ENCODE data around the gene NREP. TPM values are rescaled to one million over a fixed set of nuclear protein-coding genes. Genes with fewer than 3 reads are reported as not detected.

Gene NREP
- total RNA-seq, 5 donors from 2014 or later (not counting 1 experiment from before 2014, with no cell fraction given) = 2.1 to 9.0 (median 4.6) TPM

DNA sequence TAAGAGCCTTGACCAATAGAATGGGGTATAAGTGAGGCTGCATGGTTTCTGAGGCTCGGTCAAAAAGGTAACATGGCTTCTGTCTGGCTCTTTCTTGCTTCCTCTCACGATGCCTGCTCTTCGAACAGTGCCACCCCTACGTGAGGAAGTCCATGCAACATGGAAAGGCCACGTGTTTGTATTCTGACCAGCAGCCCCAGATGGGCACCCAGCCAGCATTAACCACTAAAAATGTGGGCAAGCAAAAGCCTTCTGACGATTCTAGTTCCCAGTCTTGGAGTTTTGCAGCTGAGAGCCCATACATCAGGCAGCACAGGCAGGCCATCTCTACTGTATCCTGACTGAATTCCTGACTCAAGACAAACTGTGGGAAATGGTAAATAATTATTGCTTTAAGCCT, 24.2 kb upstream of the NREP start:
- Mint-ChIP-seq H3K9me3 (no peaks in the 10 kb centered on the region), H3K4me3 (no peak overlapping the region), H3K36me3 (no peaks in the 10 kb centered on the region), H3K4me1 (peaks cover 0 to 3% (median 2%) of the 10 kb centered on the region in 3 donors), H3K27ac (no peak overlapping the region), H3K27me3 (no peaks in the 10 kb centered on the region)
- DNase-seq = peak in 1 of 35 experiments; percentile 1
- Histone ChIP-seq H3K36me3 (ENCODE audit: control insufficient read depth in 2 of 2, extremely low read depth in 1 of 2, insufficient read depth in 1 of 2, low read length in 1 of 2) (no peaks in the 10 kb centered on the region), H3K27me3 (replicated peaks in 1 of 2; ENCODE audit: control insufficient read depth in 2 of 2, extremely low read depth in 1 of 2, insufficient read depth in 2 of 2, low read length in 1 of 2) (no peaks in the 10 kb centered on the region), H3K4me1 (ENCODE audit: control insufficient read depth in 1 of 2, extremely low read depth in 1 of 2, insufficient read depth in 2 of 2, low read length in 2 of 2) (no peaks in the 10 kb centered on the region), H3K9me3 (no peaks in the 10 kb centered on the region), H3K4me3 (ENCODE audit: control insufficient read depth in 1 of 2, extremely low read depth in 1 of 2, low read length in 1 of 2) (no peak overlapping the region), H3K27ac (ENCODE audit: low read length) (no peak overlapping the region)
- POLR2A ChIA-PET = interaction anchor here in 1 of 2 donors (0.6 kb wide), 1 partner anchor 22 kb away, joined by 3 read pairs; no protein-coding TSS in a partner anchor
- no peak for ATAC-seq (replicated peaks in 1 of 4)
- CTCF ChIA-PET = interaction anchor here in 1 of 2 donors (1.1 kb wide), 1 partner anchor 11 kb away, joined by 3 read pairs; no protein-coding TSS in a partner anchor
- WGBS (ENCODE audit: insufficient coverage) = 50% methylated on average over 6 of the region's 6 CpGs

DNA sequence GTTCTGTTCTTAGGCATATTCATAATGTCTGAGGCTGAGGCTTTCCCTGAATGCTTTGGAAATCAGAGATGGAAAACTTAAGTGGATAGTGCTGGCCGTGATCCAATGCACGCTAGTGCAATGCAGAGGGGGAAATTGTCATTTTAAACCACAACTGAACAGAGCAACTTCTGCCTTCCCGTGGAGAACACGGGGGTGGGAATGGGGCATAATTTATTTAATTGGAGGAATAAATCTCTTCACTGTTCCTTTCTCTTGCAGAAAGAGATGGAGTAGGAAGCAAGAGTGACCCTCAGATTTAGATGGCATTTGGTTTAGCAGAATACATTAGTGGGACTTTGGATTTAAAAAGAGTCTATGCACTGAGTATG, 22.9 kb upstream of the NREP start:
- no peaks in the 10 kb centered on the region for H3K36me3 Mint-ChIP-seq
- no peaks in the 10 kb centered on the region for H3K27me3 ChIP-seq (replicated peaks in 1 of 2; ENCODE audit: control insufficient read depth in 2 of 2, extremely low read depth in 1 of 2, insufficient read depth in 2 of 2, low read length in 1 of 2)

DNA sequence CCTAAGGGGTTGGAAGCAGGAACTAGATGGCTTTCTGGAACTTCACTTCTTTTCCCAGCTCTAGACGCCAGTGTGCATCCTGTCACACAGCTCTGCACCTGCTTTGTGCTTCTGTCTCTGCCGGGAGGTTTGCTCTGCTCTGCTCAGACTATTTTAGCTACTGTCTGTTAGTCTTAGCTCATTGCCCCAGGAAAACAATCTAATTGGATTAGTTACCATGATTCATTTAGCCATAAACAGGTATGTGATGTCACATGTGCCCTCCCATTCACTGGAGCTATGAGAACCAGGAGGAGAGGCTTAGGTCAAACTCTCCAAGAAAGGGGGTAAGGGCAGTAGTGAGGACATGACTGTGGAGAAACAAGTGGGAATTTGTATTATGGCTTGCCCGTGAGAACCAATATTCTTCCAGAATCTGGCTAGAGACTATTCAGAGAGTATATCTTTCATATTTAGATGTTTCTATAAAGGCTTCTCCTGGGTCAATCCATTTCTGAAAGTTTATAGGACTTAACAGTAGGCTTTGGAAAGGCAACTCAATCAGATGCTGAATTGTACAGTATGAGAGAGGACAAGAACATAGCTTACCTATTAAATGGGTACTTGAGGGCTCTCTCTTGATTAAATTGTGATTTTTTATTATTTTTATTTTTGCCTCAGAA, 22.4 kb upstream of the NREP start:
- no peaks in the 10 kb centered on the region for H3K36me3 Mint-ChIP-seq
- Histone ChIP-seq H3K4me1 (ENCODE audit: control insufficient read depth in 1 of 2, extremely low read depth in 1 of 2, insufficient read depth in 2 of 2, low read length in 2 of 2) (no peaks in the 10 kb centered on the region), H3K4me3 (ENCODE audit: control insufficient read depth in 1 of 2, extremely low read depth in 1 of 2, low read length in 1 of 2) (no peak overlapping the region), H3K27me3 (replicated peaks in 1 of 2; ENCODE audit: control insufficient read depth in 2 of 2, extremely low read depth in 1 of 2, insufficient read depth in 2 of 2, low read length in 1 of 2) (no peaks in the 10 kb centered on the region), H3K36me3 (ENCODE audit: control insufficient read depth in 2 of 2, extremely low read depth in 1 of 2, insufficient read depth in 1 of 2, low read length in 1 of 2) (no peaks in the 10 kb centered on the region), H3K9me3 (no peaks in the 10 kb centered on the region), H3K27ac (ENCODE audit: low read length) (no peak overlapping the region)
- H3K9me3 Mint-ChIP-seq = no peaks in the 10 kb centered on the region
- H3K4me3 Mint-ChIP-seq = no peak overlapping the region
- DNase-seq (no peak), ATAC-seq (replicated peaks in 1 of 4) (no peak)
- no CpG with 5 or more reads among the region's 3 CpGs for WGBS (ENCODE audit: insufficient coverage)
- POLR2A ChIA-PET = no interaction called here
- H3K27ac Mint-ChIP-seq = no peak overlapping the region
- CTCF ChIA-PET = interaction anchor here in 1 of 2 donors (0.6 kb wide), 1 partner anchor 998 kb away, joined by 3 read pairs; no protein-coding TSS in a partner anchor
- peaks cover 0 to 3% (median 2%) of the 10 kb centered on the region in 3 donors for H3K4me1 Mint-ChIP-seq
- H3K27me3 Mint-ChIP-seq = no peaks in the 10 kb centered on the region

More for the DNA sequence above, 22.9 kb upstream of the NREP start:
- no peak overlapping the region for H3K4me3 ChIP-seq (ENCODE audit: control insufficient read depth in 1 of 2, extremely low read depth in 1 of 2, low read length in 1 of 2)
- no peak overlapping the region for H3K27ac Mint-ChIP-seq
- no peak for DNase-seq
- no peak overlapping the region for H3K4me3 Mint-ChIP-seq
- no peaks in the 10 kb centered on the region for H3K4me1 ChIP-seq (ENCODE audit: control insufficient read depth in 1 of 2, extremely low read depth in 1 of 2, insufficient read depth in 2 of 2, low read length in 2 of 2)
- CTCF ChIA-PET = no interaction called here
- no peaks in the 10 kb centered on the region for H3K9me3 ChIP-seq
- H3K36me3 ChIP-seq (ENCODE audit: control insufficient read depth in 2 of 2, extremely low read depth in 1 of 2, insufficient read depth in 1 of 2, low read length in 1 of 2) = no peaks in the 10 kb centered on the region
- no peak for ATAC-seq (replicated peaks in 1 of 4)
- H3K27me3 Mint-ChIP-seq = no peaks in the 10 kb centered on the region
- no peaks in the 10 kb centered on the region for H3K9me3 Mint-ChIP-seq
- peaks cover 0 to 3% (median 2%) of the 10 kb centered on the region in 3 donors for H3K4me1 Mint-ChIP-seq
- WGBS (ENCODE audit: insufficient coverage) = no CpG with 5 or more reads among the region's 4 CpGs
- H3K27ac ChIP-seq (ENCODE audit: low read length) = no peak overlapping the region
- POLR2A ChIA-PET = no interaction called here

DNA sequence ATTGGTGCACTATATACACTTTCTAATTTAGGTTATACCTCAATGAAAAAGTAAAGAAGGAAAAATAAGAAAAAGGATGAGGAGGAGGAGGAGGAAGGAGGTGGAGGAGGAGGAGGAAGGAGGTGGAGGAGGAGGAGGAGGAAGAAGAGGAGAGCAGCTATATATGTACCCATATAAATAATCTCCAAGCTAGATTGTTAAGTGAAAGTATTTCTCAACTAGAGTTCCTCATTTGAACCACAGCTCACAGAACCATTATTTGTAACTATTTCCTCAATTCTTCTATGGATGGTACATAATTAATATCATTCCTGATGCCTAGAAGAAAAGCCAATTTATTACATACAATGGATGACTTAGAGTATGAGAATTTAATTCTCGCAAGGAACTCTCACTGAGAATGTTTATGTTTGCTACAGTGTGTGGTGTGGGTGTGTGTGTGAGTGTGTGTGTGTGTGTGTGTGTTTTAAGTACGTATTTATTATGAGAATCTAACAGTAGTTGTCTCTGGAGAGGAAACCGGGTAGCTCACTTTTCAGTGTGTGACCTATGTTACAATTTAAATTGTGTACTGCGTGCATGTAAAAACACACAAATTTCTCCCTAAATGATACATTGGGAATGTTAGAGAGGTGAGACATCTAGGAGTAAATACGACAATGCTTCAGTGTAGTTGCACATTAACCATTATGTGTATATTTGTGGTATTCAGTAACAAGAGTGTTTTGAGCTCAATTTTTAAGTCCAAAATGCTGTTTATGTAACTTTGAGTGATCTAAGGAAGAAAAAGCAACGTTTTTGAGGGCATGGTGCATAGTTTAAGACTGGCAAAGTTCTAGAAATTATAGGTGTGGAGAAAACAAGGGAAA, 20.2 kb upstream of the NREP start:
- H3K4me1 Mint-ChIP-seq = no peaks in the 10 kb centered on the region
- Histone ChIP-seq H3K27me3 (replicated peaks in 1 of 2; ENCODE audit: control insufficient read depth in 2 of 2, extremely low read depth in 1 of 2, insufficient read depth in 2 of 2, low read length in 1 of 2) (no peaks in the 10 kb centered on the region), H3K9me3 (no peaks in the 10 kb centered on the region), H3K27ac (ENCODE audit: low read length) (no peak overlapping the region), H3K36me3 (ENCODE audit: control insufficient read depth in 2 of 2, extremely low read depth in 1 of 2, insufficient read depth in 1 of 2, low read length in 1 of 2) (no peaks in the 10 kb centered on the region), H3K4me3 (ENCODE audit: control insufficient read depth in 1 of 2, extremely low read depth in 1 of 2, low read length in 1 of 2) (no peak overlapping the region), H3K4me1 (ENCODE audit: control insufficient read depth in 1 of 2, extremely low read depth in 1 of 2, insufficient read depth in 2 of 2, low read length in 2 of 2) (no peaks in the 10 kb centered on the region)
- H3K9me3 Mint-ChIP-seq = no peaks in the 10 kb centered on the region
- 67% methylated on average over 1 of the region's 6 CpGs for WGBS (ENCODE audit: insufficient coverage)
- H3K4me3 Mint-ChIP-seq = no peak overlapping the region
- H3K36me3 Mint-ChIP-seq = no peaks in the 10 kb centered on the region
- ChIA-PET POLR2A (no interaction called here), CTCF (no interaction called here)
- no peak overlapping the region for H3K27ac Mint-ChIP-seq
- no peaks in the 10 kb centered on the region for H3K27me3 Mint-ChIP-seq
- ATAC-seq (replicated peaks in 1 of 4) (no peak), DNase-seq (no peak)

DNA sequence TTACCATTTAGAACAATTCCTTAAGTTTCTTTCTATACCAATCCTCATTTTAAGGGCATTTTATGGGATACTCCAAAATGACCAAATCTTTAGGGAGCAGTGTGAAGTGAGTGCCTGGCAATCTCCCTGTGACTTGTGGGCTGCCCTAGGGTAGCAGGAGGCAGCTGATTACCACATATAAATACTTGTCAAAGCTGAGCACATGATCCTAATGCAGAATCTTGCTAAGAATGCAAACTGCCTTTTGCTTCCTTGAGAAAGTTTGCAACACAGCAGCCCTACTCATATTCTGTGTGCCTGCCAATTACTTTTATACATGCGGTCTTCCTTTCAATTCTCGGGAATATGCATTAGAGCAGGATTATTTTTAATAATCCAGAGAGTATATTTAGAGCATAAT, 18.2 kb upstream of the NREP start:
- Mint-ChIP-seq H3K27me3 (peaks cover 3% of the 10 kb centered on the region in 2 donors), H3K27ac (no peak overlapping the region), H3K4me3 (no peak overlapping the region), H3K4me1 (no peaks in the 10 kb centered on the region), H3K36me3 (no peaks in the 10 kb centered on the region), H3K9me3 (no peaks in the 10 kb centered on the region)
- Histone ChIP-seq H3K36me3 (ENCODE audit: control insufficient read depth in 2 of 2, extremely low read depth in 1 of 2, insufficient read depth in 1 of 2, low read length in 1 of 2) (no peaks in the 10 kb centered on the region), H3K9me3 (no peaks in the 10 kb centered on the region), H3K4me3 (ENCODE audit: control insufficient read depth in 1 of 2, extremely low read depth in 1 of 2, low read length in 1 of 2) (no peak overlapping the region), H3K27me3 (replicated peaks in 1 of 2; ENCODE audit: control insufficient read depth in 2 of 2, extremely low read depth in 1 of 2, insufficient read depth in 2 of 2, low read length in 1 of 2) (no peaks in the 10 kb centered on the region), H3K4me1 (ENCODE audit: control insufficient read depth in 1 of 2, extremely low read depth in 1 of 2, insufficient read depth in 2 of 2, low read length in 2 of 2) (no peaks in the 10 kb centered on the region), H3K27ac (ENCODE audit: low read length) (no peak overlapping the region)
- CTCF ChIA-PET = no interaction called here
- POLR2A ChIA-PET = no interaction called here
- no CpG with 5 or more reads among the region's 2 CpGs for WGBS (ENCODE audit: insufficient coverage)
- DNase-seq = no peak
- no peak for ATAC-seq (replicated peaks in 1 of 4)

DNA sequence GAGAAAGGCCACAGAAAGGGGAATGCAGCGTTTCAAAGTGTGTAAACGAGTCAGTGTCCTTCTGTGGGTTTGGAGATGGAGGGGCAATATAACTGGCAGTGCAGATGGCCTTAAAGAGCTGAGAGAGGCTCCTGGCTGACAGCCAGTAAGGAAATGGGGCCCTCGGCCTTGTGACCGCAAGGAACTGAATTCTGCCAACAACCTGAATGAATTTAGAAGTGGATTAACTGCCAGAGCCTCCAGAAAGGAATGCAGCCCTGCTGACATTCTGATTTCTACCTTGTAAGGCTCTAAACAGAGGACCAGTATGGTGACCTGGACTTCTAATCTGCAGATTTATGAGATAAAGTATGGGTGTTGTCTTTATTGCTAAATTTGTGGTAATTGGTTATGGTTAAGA, 17.5 kb upstream of the NREP start:
- Histone ChIP-seq H3K9me3 (no peaks in the 10 kb centered on the region), H3K36me3 (ENCODE audit: control insufficient read depth in 2 of 2, extremely low read depth in 1 of 2, insufficient read depth in 1 of 2, low read length in 1 of 2) (no peaks in the 10 kb centered on the region), H3K4me1 (ENCODE audit: control insufficient read depth in 1 of 2, extremely low read depth in 1 of 2, insufficient read depth in 2 of 2, low read length in 2 of 2) (no peaks in the 10 kb centered on the region), H3K27me3 (replicated peaks in 1 of 2; ENCODE audit: control insufficient read depth in 2 of 2, extremely low read depth in 1 of 2, insufficient read depth in 2 of 2, low read length in 1 of 2) (no peaks in the 10 kb centered on the region), H3K27ac (ENCODE audit: low read length) (no peak overlapping the region), H3K4me3 (ENCODE audit: control insufficient read depth in 1 of 2, extremely low read depth in 1 of 2, low read length in 1 of 2) (no peak overlapping the region)
- no peak for DNase-seq
- ChIA-PET CTCF (no interaction called here), POLR2A (no interaction called here)
- Mint-ChIP-seq H3K27me3 (peaks cover 3% of the 10 kb centered on the region in 2 donors), H3K4me3 (no peak overlapping the region), H3K36me3 (no peaks in the 10 kb centered on the region), H3K4me1 (no peaks in the 10 kb centered on the region), H3K9me3 (no peaks in the 10 kb centered on the region), H3K27ac (no peak overlapping the region)
- no peak for ATAC-seq (replicated peaks in 1 of 4)
- 20% methylated on average over 3 of the region's 4 CpGs for WGBS (ENCODE audit: insufficient coverage)
